Neural progenitor cell (in vitro differentiated cells): ENCODE measurements around the gene TSR1.

Experiments
- CTCF ChIP-seq: fragments of 200-600 bp; sonication (generic); IDR thresholded peaks from 2 replicates; pipeline ENCODE4 v1.5.1; 2017; ENCODE audit warnings: antibody characterized with exemption, mild to moderate bottlenecking
- EZH2 ChIP-seq: fragments of 200-600 bp; sonication (generic); IDR thresholded peaks from 2 replicates; pipeline ENCODE4 v1.6.1; 2017; ENCODE audit warnings: antibody characterized with exemption, mild to moderate bottlenecking, moderate library complexity

GRCh38 chr17:2384439-2385127 lies 48.3 kb upstream of the TSR1 start:
- TF ChIP-seq CTCF (no peak), EZH2 (no peak)
